ENCODE results near the gene NFU1. TPM values are rescaled to one million over a fixed set of nuclear protein-coding genes. Genes with fewer than 3 reads are reported as not detected.

The NFU1 gene
- total RNA-seq, 4 donors from 2014 or later = 32.0 to 48.1 (median 40.9) TPM

DNA sequence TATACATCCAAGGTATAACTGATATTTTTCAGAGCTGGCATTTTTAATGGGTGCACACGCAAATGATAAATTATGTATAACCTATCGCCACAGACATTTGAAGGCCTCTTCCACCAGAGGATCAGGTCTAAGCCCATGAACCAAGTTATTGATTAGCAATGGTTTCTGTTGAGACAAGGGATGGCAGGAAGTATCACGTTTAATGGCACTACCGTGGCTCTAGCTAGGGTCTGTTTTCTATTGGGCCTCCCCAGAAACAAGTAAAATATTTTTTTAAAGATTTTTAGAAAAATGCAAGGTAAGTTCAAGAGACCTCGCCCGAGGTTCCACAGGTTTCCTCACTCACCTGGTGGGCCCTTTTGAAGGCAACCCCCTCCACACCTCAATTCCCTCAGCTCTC is 50.9 kb downstream of the NFU1 start:
- Histone ChIP-seq H3K4me3 (peak overlapping the region; percentile 70 to 99 (median 94)), H3K27ac (peak overlapping the region; percentile 82 to 92 (median 88)), H3K4me1 (peaks cover 0 to 57% (median 8%) of the 10 kb centered on the region in 4 donors), H3K36me3 (no peaks in the 10 kb centered on the region), H3K27me3 (no peaks in the 10 kb centered on the region), H3K9me3 (no peaks in the 10 kb centered on the region)
- no peak for DNase-seq (ENCODE audit: low spot score in 2 of 2)
- 3 to 4% methylated on average over 6 of the region's 6 CpGs for WGBS, 2 donors
- no peak for TF ChIP-seq EP300 (IDR thresholded peaks at IDR 0.05)

DNA sequence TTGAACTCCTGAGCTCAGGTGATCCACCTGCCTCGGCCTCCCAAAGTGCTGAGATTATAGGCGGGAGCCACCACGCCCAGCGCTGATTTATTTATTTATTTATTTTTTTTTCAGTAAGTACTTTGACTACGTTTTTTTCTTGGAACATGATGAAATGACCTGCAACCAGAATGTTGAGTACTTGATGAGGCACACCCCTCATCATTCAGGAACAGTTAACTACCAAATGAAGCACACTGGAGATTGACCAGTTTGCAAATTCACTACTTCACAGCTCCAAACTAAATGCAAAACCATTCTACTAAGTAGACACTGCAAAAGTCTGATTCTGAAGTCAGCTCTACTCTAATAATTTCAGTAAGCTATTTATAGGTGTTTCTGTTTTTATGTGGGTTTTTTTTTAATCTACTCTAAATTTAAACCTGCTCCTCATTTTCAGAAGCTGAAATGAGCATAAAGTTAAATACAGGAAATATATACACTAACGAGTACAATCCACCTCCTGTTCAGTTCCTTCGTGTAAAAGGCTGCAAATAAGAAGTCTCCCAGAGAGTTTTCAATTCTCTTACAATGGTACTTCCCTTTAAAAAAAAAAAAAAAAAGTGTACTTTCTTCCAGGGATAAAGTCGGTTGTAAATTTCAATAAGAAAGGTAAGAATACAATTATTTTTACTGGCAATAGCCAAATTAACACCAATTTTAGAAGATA is 51.6 kb downstream of the NFU1 start:
- Histone ChIP-seq H3K36me3 (no peaks in the 10 kb centered on the region), H3K27ac (peak overlapping the region in 1 of 4 donors; percentile 92), H3K4me3 (peak overlapping the region in 2 of 4 donors; percentile 70 to 99), H3K9me3 (no peaks in the 10 kb centered on the region), H3K27me3 (no peaks in the 10 kb centered on the region), H3K4me1 (peaks cover 0 to 60% (median 11%) of the 10 kb centered on the region in 4 donors)
- TF ChIP-seq EP300 (IDR thresholded peaks at IDR 0.05) (no peak), POLR2A (IDR thresholded peaks at IDR 0.05) (no peak)
- TF ChIP-seq, protein P1, sequence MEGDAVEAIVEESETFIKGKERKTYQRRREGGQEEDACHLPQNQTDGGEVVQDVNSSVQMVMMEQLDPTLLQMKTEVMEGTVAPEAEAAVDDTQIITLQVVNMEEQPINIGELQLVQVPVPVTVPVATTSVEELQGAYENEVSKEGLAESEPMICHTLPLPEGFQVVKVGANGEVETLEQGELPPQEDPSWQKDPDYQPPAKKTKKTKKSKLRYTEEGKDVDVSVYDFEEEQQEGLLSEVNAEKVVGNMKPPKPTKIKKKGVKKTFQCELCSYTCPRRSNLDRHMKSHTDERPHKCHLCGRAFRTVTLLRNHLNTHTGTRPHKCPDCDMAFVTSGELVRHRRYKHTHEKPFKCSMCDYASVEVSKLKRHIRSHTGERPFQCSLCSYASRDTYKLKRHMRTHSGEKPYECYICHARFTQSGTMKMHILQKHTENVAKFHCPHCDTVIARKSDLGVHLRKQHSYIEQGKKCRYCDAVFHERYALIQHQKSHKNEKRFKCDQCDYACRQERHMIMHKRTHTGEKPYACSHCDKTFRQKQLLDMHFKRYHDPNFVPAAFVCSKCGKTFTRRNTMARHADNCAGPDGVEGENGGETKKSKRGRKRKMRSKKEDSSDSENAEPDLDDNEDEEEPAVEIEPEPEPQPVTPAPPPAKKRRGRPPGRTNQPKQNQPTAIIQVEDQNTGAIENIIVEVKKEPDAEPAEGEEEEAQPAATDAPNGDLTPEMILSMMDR (IDR thresholded peaks at IDR 0.05) = no peak
- 55 to 58% methylated on average over 8 of the region's 8 CpGs for WGBS, 2 donors
- no peak for DNase-seq (ENCODE audit: low spot score in 2 of 2)

DNA sequence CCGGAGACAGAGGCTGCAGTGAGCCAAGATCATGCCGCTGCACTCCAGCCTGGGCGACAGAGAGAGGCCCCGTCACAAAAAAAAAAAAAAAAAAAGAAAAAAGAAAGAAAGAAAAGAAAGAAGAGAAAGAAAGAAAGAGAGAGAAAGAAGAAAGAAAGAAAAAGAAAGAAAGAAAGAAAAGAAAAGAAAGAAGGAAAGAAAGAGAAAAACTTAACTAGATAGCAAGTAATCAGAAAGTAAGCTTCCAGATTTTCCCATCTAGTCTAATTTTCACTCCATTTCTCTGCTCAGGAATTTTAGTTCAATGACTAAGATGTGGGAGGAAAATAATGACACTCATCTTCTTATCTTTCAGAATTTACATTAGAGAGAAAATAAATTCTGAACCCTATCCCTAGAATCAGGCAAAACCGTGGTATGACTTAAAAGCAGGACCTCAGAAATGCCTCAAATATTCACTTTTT is 52.6 kb downstream of the NFU1 start:
- Histone ChIP-seq H3K4me1 (peaks cover 0 to 59% (median 12%) of the 10 kb centered on the region in 4 donors), H3K9me3 (no peaks in the 10 kb centered on the region), H3K27ac (peak overlapping the region in 1 of 4 donors; percentile 5), H3K36me3 (no peaks in the 10 kb centered on the region), H3K27me3 (no peaks in the 10 kb centered on the region), H3K4me3 (no peak overlapping the region)
- no peak for DNase-seq (ENCODE audit: low spot score in 2 of 2)
- 93 to 96% methylated on average over 5 of the region's 5 CpGs for WGBS, 2 donors
- TF ChIP-seq POLR2A (IDR thresholded peaks at IDR 0.05) (no peak), EP300 (IDR thresholded peaks at IDR 0.05) (no peak)
- TF ChIP-seq, protein P1 (IDR thresholded peaks at IDR 0.05) = no peak

DNA sequence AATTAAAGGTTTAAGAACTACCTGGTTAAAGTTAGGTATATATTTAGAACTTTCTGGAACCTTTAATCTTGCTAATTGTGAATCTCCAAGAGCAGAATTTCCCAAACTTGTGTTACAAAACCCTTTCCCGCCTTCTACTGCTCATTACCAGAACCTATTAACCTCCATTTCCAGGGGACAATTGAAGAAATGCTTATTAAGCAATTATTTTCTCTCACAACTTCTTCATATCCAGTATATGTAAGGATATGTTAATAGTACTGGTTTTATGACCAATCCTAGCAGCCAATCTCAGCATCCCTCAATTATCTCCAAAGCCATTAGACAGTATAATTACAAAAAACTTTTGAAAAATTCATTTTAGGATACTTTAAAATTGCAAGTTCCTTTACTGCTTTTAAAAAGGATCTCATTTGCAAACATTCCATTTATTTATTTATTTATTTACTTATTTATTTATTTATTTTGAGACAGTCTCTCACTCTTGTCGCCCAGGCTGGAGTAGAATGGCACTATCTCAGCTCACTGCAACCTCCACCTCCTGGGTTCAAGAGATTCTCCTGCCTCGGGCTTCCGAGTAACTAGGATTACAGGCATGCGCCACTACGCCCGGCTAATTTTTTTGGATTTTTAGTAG is 53.9 kb downstream of the NFU1 start:
- Histone ChIP-seq H3K4me1 (peaks cover 0 to 49% (median 12%) of the 10 kb centered on the region in 4 donors), H3K4me3 (no peak overlapping the region), H3K9me3 (no peaks in the 10 kb centered on the region), H3K36me3 (no peaks in the 10 kb centered on the region), H3K27ac (peak overlapping the region in 1 of 4 donors; percentile 19), H3K27me3 (no peaks in the 10 kb centered on the region)
- DNase-seq (ENCODE audit: low spot score in 2 of 2) = no peak
- WGBS, 2 donors = 96% methylated on average over 7 of the region's 7 CpGs
- no peak for TF ChIP-seq EP300 (IDR thresholded peaks at IDR 0.05)
- TF ChIP-seq, protein P1 (IDR thresholded peaks at IDR 0.05) = no peak
- TF ChIP-seq POLR2A (IDR thresholded peaks at IDR 0.05) = no peak

DNA sequence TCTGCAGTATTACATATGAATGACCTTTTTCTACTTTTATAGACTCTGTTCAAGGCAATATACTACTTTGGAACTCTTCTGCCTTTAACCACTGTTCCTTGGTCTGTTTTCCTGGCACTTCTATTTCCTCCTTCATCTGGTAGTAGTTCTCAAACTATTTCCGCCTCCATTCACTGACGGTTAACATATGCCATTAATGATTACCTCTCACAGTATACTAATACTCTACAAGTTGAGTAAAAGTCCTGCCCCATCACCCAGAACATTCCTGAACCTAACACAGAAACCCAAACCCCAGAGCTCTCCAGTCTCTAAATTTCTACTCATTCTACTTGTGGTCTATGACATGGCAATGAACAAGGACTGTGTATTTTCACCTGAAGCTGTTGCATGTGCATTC is 54.7 kb downstream of the NFU1 start:
- Histone ChIP-seq H3K27me3 (no peaks in the 10 kb centered on the region), H3K9me3 (no peaks in the 10 kb centered on the region), H3K4me3 (no peak overlapping the region), H3K4me1 (peaks cover 0 to 43% (median 11%) of the 10 kb centered on the region in 4 donors), H3K36me3 (peaks cover 0 to 6% (median 0%) of the 10 kb centered on the region in 3 donors), H3K27ac (peak overlapping the region in 1 of 4 donors; percentile 19)
- 73 to 81% methylated on average over 2 of the region's 2 CpGs for whole genome bisulfite sequencing, 2 donors
- DNase-seq (ENCODE audit: low spot score in 2 of 2) = no peak
- TF ChIP-seq, protein P1 (IDR thresholded peaks at IDR 0.05) = no peak
- TF ChIP-seq EP300 (IDR thresholded peaks at IDR 0.05) = no peak
- no peak for TF ChIP-seq POLR2A (IDR thresholded peaks at IDR 0.05)
